Transverse colon (tissue), 4 donors: ENCODE data around the gene STON2. TPM values are rescaled to one million over a fixed set of nuclear protein-coding genes. Genes with fewer than 3 reads are reported as not detected.
A peak's percentile ranks its signal among the peaks of the same experiment; 100 is the strongest.

Experiments used
- DNase-seq: peaks from one replicate; pipeline ENCODE4 v3.0.0-alpha.2; 2019
- H3K27ac ChIP-seq, 4 donors: fragments of 200-600 bp; sonication (generic); 2 replicates each; pipeline ENCODE4 v1.5.1; 2016 to 2018; ENCODE audit warnings: inconsistent platforms in 4 of 4
- H3K27me3 ChIP-seq: fragments of 200-600 bp; sonication (generic); 2 replicates; pipeline ENCODE4 v1.5.1; 2017; ENCODE audit warnings: inconsistent platforms
- H3K36me3 ChIP-seq, 4 donors: fragments of 200-600 bp; sonication (generic); 2 replicates each; pipeline ENCODE4 v1.5.1; 2017 to 2019; ENCODE audit warnings: inconsistent platforms in 4 of 4
- H3K4me1 ChIP-seq, 4 donors: fragments of 200-600 bp; sonication (generic); 2 replicates each; pipeline ENCODE4 v1.5.1; 2017 to 2020; ENCODE audit warnings: inconsistent platforms in 4 of 4
- H3K4me3 ChIP-seq, 4 donors: fragments of 200-600 bp; sonication (generic); 1 replicate in 1 of 4; 2 replicates in 3 of 4; pipeline versions ENCODE4 v1.5.1 to v1.6.1; 2017 to 2019; ENCODE audit warnings: inconsistent platforms in 4 of 4
- H3K9me3 ChIP-seq, 2 donors: fragments of 200-600 bp; sonication (generic); 2 replicates each; pipeline ENCODE4 v1.5.1; 2017 to 2019; ENCODE audit warnings: inconsistent platforms in 2 of 2
- EP300 ChIP-seq: sonication (generic); formaldehyde crosslinking; IDR thresholded peaks from one replicate; pipeline ENCODE4 v1.6.1; 2017; ENCODE audit warnings: antibody characterized with exemption, low read depth
- POLR2A ChIP-seq: fragments of 450-650 bp; IDR thresholded peaks from one replicate; pipeline ENCODE4 v1.6.1; 2016; ENCODE audit warnings: antibody characterized with exemption, mild to moderate bottlenecking, moderate library complexity
- POLR2AphosphoS5 ChIP-seq, 3 donors: sonication (generic); formaldehyde crosslinking; IDR thresholded peaks; one replicate each; pipeline ENCODE4 v1.6.1; 2016; ENCODE audit warnings: antibody characterized with exemption in 3 of 3
- WGBS, 2 donors: methylation state at CpG; one replicate each; pipeline ENCODE4 v1.1.5; 2018; ENCODE audit warnings: low coverage in 1 of 2; 5-methylcytosine and 5-hydroxymethylcytosine counted together
- in situ Hi-C, 4 donors: fragments of 200-750 bp; cut with MboI; loops; one replicate each; pipeline versions ENCODE4 v1.15.0 to v1.15.1; 2017; ENCODE audit warnings: low sequenced_read_pairs in 3 of 4, low pct_ligation_motif_present in 1 of 4, low pct_unique_long_range_greater_than_20kb in 1 of 4
- intact Hi-C: fragments of 100-400 bp; cut with DNase I; formaldehyde crosslinking; loops from one replicate; pipeline ENCODE4 v1.15.1; 2023; ENCODE audit warnings: low total_unique reads
- total RNA-seq, 4 donors: library from RNA; depleted of rRNA; stranded (reverse); fragments of >200 nt; gene quantifications; one replicate each; pipeline ENCODE4 v1.1.0, GENCODE V29; 2016
- TF ChIP-seq, protein P1 (sequence below), 5 experiments: fragments of 200-600 bp in 3 of 5; fragments of 450-650 bp in 2 of 5; sonication (generic) in 3 of 5; IDR thresholded peaks; 1 replicate in 2 of 5; 2 replicates in 3 of 5; pipeline ENCODE4 v1.5.1; 2016 to 2017; ENCODE audit warnings: antibody characterized with exemption in 5 of 5, inconsistent platforms in 3 of 5, mild to moderate bottlenecking in 2 of 5, moderate library complexity in 1 of 5

The STON2 gene
- total RNA-seq, 4 donors from 2014 or later: 10.8 to 39.4 (median 17.5) TPM

DNA sequence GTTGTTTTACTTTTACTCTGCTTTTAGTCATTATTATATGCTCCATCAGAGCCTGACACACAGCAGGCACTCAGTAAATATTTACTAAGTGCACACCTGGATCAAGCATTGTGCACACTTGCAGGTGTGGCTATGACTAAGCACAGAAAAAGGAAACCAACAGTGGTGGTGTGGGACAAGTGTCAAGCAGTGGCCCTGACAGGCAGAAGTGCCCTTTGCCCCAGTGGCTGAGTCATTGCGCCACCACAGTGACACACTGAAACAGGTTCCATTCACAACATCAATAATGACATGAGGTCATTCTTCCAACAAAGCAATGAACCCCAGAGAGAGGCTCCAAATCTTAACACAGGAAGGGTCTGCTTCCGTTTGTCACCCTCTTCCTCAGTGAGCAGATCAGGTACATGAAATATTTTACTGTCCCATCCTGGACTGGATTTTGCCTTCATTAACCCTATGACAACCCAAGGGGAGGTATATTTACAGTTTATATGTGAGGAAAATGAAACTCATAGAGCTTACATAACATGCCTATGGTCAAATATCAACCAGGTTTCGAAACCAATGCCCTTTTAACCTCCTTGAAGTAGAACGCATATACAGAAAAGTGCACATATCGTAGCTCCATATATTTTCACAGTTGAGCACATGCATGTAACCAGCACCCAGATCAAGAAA, 96.7 kb downstream of the STON2 start:
- WGBS, 2 donors: 42 to 51% methylated on average over 4 to 5 of the region's 5 CpGs
- DNase-seq: peak; percentile 93
- in situ Hi-C loops: no loop called here
- H3K4me1 ChIP-seq: peaks cover 0 to 28% (median 8%) of the 10 kb centered on the region in 4 donors
- TF ChIP-seq POLR2AphosphoS5 (IDR thresholded peaks at IDR 0.05): peak; percentile 16 to 84 (median 82)
- no peak for TF ChIP-seq POLR2A
- TF ChIP-seq EP300: peak; percentile 64
- TF ChIP-seq, protein P1, sequence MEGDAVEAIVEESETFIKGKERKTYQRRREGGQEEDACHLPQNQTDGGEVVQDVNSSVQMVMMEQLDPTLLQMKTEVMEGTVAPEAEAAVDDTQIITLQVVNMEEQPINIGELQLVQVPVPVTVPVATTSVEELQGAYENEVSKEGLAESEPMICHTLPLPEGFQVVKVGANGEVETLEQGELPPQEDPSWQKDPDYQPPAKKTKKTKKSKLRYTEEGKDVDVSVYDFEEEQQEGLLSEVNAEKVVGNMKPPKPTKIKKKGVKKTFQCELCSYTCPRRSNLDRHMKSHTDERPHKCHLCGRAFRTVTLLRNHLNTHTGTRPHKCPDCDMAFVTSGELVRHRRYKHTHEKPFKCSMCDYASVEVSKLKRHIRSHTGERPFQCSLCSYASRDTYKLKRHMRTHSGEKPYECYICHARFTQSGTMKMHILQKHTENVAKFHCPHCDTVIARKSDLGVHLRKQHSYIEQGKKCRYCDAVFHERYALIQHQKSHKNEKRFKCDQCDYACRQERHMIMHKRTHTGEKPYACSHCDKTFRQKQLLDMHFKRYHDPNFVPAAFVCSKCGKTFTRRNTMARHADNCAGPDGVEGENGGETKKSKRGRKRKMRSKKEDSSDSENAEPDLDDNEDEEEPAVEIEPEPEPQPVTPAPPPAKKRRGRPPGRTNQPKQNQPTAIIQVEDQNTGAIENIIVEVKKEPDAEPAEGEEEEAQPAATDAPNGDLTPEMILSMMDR (IDR thresholded peaks at IDR 0.05): no peak
- intact Hi-C loops: no loop called here
- no peaks in the 10 kb centered on the region for H3K36me3 ChIP-seq
- H3K4me3 ChIP-seq: no peak overlapping the region
- H3K27me3 ChIP-seq: no peaks in the 10 kb centered on the region
- H3K9me3 ChIP-seq: no peaks in the 10 kb centered on the region
- H3K27ac ChIP-seq: peak overlapping the region; percentile 76 to 81 (median 80)

DNA sequence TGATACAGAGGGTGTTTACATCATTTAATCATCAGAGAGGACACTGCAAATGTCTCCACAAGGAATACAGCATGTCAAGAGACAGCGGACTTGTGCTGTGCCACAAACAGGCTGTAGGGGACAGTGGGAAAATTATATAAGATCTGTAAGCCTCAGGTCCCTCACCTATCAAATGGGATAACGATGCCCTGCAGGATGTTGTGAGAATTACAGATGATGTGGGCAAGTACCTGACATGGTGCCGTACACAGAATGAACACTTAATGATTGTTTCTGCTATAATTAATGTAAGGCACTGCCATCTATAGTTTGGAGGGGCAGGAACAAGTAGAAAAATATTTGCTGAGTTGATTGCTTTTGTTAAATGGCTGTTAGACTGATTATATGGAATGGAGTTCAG, 97.5 kb downstream of the STON2 start:
- WGBS, 2 donors: 82 to 100% methylated on average over 2 to 3 of the region's 3 CpGs
- intact Hi-C loops (no loop called here), in situ Hi-C loops (no loop called here)
- TF ChIP-seq EP300 (no peak), POLR2A (no peak)
- TF ChIP-seq, protein P1 (IDR thresholded peaks at IDR 0.05): peak in 2 of 5 experiments; percentile 15 to 41
- no peak for DNase-seq
- no peaks in the 10 kb centered on the region for H3K36me3 ChIP-seq
- no peaks in the 10 kb centered on the region for H3K27me3 ChIP-seq
- H3K9me3 ChIP-seq: no peaks in the 10 kb centered on the region
- H3K4me1 ChIP-seq: peaks cover 0 to 28% (median 8%) of the 10 kb centered on the region in 4 donors
- peak overlapping the region; percentile 62 to 80 (median 74) for H3K27ac ChIP-seq
- H3K4me3 ChIP-seq: no peak overlapping the region

DNA sequence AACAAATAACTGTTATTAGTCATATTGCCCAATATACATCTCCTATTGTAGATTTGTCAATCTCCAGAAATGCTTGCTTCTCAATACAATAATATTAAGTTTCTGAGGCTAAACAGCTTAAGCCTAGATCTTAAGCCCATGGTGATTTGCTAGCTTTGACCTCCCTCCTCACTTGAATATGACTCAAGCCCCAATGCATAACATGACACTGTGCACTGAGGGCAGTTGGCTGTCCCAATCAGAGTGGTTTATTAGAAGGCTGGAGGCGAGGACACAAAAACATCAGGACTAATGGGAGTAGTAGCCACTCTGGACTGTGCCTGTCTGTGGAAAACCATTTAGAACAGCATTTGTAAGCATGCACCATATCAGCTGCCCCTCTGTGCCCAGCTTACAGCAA, 98.3 kb downstream of the STON2 start:
- 88% methylated on average over 1 of the region's 1 CpG; no CpG with 5 or more reads in 1 of the 2 donors for WGBS, 2 donors
- no peak for TF ChIP-seq EP300
- no peak for TF ChIP-seq POLR2AphosphoS5 (IDR thresholded peaks at IDR 0.05)
- TF ChIP-seq POLR2A: no peak
- TF ChIP-seq, protein P1 (IDR thresholded peaks at IDR 0.05): no peak
- Histone ChIP-seq H3K27me3 (no peaks in the 10 kb centered on the region), H3K4me3 (no peak overlapping the region), H3K4me1 (peaks cover 0 to 28% (median 8%) of the 10 kb centered on the region in 4 donors), H3K36me3 (no peaks in the 10 kb centered on the region), H3K9me3 (no peaks in the 10 kb centered on the region), H3K27ac (peak overlapping the region in 2 of 4 donors; percentile 62 to 69)
- intact Hi-C loops: no loop called here
- in situ Hi-C loops: no loop called here
- no peak for DNase-seq

DNA sequence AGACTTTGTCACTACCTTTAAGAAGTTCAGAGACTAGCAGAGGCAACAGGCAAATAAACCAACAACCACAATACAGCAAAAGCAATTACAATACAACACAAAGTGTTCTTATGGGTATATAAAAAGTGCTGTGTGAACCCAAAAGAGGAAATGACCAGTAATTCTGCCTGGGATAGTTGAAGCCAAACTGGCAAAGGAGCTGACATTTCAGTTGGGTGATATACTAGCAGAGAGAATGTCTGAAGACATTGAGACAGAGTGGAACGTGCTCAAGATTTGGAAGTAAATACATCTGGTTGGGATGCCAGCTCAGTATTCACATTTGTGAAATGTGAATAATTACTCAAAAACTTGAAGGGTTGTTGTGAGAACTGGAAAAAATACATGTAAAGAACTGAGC, 98.8 kb downstream of the STON2 start:
- intact Hi-C loops (no loop called here), in situ Hi-C loops (no loop called here)
- Histone ChIP-seq H3K27me3 (no peaks in the 10 kb centered on the region), H3K4me3 (no peak overlapping the region), H3K4me1 (peaks cover 0 to 28% (median 8%) of the 10 kb centered on the region in 4 donors), H3K27ac (peak overlapping the region in 1 of 4 donors; percentile 37), H3K9me3 (no peaks in the 10 kb centered on the region), H3K36me3 (no peaks in the 10 kb centered on the region)
- no peak for DNase-seq
- TF ChIP-seq, protein P1 (IDR thresholded peaks at IDR 0.05): no peak
- TF ChIP-seq POLR2AphosphoS5 (IDR thresholded peaks at IDR 0.05) (no peak), EP300 (no peak), POLR2A (no peak)
- 55 to 61% methylated on average over 1 of the region's 1 CpG for WGBS, 2 donors
